Cortex of kidney (tissue), 1 donor: ENCODE measurements around the gene CA10.

Source experiments
- DNase-seq: peaks from one replicate; lab custom pipeline; 2025; lab: John Stamatoyannopoulos, UW

Gene CA10

DNA sequence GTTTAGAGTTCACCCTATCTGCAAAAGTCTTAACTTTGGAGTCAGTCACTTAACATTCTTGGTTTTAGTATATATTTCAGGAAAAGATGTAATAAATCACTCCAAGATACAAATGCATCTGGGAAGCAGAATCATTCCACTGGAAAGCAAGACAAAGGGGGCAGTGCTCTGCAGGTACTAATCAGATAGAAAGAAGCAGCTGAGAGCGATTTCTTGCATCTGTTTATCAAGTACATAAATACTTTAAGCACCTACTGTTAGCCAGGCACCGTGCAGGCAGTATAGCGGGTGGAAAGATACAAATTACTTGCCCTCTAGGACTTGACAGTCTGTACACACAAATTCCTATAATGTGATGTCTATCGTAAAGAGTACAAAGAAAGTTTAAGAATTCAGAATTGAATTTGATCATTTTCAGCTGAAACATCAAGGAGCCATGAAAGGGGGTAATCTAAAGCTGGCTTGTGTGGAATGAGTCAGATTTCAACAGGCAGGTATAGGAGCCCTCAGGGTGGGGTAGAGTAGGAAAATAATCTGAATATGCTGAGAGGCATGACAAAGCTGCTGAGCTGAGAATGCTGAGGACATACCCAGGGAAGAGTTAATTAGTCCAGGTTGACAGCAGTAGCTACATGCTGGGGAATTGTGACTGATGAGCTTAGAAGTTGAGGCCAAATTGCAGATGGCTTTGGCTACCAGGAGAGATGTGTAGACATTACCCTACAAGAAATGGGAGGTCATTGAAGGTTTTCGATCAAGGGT lies 110.2 kb downstream of the CA10 start:
- no peak for DNase-seq

DNA sequence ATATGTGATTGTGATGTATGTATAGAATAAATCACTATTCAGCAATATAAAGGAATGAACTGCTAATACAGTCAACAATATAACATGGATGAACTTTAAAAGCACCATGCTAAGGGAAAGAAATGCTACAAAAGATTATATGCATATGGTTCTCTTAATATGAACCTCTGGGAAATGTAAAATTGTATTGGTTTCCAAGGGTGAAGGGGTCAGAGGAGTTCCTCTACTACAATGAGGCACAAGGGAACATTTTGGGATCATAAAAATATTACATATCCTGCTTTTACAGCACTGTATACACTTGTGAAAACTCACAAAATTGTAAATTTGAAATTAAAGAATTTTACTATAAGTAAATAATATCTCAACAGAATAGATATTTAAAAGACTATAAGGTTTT lies 111.4 kb downstream of the CA10 start:
- DNase-seq = no peak

DNA sequence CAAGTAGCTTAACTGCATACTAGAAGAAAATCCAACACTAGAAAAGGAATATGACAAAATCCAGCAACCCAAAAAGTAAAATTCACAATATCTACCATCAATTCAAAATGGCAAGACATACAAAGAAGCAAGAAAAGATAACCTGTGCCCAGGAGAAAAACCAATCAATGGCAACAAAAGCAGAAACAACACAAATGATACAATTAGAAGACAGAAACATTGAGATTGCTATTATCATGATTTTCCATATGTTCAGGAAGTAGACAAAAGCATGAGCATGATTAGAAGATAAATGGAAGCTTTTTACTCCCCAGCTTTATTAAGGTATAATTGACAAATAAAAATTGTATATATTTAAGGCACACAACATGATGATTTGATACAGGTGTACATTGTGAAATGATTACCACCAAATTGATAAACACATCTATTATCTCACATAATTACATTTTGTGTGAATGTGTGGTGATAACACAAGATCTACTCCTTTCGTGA lies 117.3 kb downstream of the CA10 start:
- no peak for DNase-seq

DNA sequence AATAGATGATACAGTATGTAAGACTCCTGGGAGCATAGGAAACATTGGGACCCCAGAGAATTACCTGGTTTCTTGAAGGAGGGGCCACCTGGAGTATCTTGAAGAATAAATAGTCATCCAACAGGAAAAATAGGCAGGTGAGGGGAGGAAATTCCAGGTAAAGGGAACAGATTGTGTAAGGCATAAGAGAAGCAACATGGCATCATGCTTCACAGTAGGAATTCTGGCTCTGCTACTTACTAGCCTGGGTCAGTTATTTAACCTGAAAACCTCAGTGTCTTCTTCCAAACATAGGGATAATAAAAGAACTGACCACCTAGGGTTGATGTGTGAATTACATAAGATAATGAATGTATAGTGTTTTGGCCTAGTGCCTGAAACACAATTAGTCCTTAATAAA lies 122.1 kb downstream of the CA10 start:
- DNase-seq = no peak

DNA sequence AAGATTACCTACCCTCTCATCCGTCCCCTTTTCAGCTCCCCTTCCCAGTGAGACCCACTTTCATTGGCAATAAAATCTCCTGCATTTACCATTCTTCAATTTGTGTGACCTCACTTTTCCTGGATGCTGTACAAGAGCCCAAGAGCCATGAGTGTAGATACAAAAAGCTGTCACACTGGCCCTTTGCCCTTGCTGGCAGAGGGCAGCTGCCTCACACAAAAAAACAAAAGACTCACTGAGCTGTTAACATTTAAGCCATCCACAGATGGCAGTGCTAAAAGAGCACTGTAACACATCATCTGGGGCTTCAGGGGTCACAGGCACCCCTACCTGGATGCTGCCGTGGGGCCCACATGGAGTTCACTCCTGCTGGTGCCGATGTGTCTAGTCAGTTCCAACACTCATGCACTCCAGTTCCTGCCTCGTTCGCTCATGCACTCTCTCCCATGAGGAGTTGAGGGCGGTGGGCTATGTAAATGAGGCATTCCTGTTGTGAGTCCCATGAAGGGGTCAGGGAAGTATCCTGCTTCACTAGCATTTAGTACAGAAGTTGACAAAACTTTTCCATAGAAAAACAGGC lies 123.1 kb downstream of the CA10 start:
- no peak for DNase-seq

DNA sequence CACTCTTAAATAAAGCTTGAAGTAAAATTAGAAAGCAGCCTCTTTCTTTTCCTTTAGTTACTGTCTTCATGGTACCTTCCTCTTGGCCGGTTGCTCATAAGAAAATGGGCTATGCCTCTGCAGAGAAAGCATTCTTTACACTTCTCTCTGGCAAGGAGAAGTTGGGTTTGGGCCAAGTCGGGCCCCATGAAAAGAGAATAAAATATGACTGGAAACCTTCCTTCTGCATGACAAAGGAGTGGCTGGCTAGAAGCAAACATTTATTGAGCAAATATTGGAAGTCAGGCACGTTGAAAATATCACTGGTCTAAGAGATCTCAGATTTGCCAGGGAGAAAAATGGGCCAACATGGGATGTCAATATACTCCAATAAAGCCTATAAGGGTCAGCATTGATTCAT lies 126.1 kb downstream of the CA10 start:
- DNase-seq = no peak

DNA sequence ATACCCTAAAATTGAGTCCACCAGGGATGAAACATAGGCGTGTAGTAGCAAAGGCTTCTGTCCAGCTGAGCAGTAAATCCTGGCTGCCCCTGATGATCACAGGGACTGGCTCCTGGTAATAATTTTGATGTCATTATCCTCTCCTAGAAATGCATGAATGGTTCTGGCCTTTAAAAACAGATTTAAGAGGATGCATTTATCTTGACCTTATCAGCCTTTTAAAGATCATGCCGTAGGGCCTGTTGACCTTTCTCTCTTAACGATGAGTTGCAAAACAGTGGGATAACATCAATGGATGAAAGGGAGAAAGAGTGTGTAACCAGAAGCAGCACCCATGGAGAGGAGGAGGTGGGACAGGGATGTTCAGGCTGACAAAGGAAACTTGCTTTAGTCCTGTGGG lies 128.5 kb downstream of the CA10 start:
- DNase-seq = no peak

DNA sequence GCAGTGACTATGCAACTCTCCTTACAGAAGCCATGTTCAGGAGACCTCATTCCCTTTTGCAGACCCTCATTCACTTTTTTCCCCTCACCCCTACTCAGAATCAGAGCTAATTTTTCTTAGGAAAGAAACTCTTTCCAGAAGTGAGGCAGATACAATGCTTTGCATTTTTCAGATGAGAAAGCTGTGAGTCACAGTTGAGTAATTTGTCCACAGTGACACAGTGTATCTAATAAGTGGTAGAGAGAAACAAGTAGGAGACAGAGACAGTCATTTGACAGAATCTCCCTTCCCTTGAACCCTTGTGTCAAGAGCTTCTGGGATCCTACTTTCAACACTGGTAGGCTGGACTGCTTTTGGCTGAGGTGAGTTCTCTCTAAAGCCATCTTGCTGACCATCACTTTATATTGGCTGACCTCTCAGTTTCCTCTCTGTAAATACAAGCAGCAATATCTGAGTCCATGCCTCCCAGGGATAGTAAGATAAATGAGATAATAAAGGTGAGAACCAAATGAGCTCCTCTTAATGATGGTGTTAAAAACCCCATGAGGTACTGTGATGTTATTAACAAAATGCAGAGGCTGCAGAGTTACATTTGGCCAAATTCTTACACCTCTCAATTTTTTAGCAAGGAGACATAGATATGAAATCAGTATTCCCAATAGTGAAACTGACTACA lies 130.8 kb downstream of the CA10 start:
- no peak for DNase-seq

DNA sequence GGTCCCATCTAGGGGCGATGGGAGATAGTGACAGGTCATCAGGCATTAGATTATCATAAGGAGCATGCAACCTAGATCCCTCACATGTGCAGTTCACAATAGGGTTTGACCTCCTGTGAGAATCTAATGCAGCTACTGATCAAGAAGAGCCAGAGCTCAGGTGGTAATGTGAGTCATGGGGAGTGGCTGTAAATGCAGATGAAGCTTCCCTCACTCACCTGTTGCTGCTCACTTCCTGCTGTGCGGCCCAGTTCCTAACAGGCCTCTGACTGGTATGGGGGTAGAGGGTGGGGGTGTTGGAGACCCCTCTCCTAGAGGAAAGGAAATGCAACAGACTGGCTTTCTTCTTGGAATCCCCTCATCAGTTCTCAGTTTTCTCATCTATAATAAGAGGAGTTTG lies 131.4 kb downstream of the CA10 start:
- no peak for DNase-seq

DNA sequence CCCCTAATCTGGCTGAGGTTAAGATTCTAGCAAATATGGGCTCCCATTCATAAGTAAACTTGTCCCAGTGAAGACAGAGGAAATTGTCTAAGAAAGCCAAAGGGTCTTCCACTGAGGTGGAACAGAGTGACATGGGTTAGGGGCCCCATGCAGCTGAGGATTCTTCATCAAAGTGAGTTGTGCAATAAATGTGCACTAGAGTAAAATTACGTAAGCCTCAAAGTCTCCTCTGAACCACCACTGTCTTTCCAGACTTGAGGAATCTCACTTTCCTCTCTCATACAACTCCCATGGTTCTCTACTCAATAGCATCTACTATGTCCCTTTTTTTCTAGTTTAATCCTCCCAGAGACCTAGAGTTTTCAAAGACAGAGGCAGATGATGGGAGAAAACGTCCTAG lies 132.4 kb downstream of the CA10 start:
- DNase-seq = no peak

DNA sequence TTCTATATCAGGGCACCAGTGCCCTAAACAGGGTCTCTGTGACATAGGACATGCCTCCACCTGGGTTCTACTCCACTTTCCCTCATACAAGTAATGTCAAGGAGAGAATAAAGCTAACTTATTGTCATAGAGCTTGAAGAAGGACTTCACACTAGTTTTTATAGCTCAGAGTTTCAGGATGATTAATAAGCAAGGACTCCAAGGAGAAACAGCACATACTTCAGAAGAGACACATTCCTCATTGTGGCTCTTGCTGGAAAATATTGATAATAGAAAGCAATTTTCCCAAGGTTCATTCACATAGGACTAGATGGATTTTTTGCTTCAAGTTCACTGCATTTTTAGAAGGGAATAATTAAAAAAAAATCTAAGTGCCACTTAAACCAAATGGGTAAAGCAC lies 133.3 kb downstream of the CA10 start:
- no peak for DNase-seq

DNA sequence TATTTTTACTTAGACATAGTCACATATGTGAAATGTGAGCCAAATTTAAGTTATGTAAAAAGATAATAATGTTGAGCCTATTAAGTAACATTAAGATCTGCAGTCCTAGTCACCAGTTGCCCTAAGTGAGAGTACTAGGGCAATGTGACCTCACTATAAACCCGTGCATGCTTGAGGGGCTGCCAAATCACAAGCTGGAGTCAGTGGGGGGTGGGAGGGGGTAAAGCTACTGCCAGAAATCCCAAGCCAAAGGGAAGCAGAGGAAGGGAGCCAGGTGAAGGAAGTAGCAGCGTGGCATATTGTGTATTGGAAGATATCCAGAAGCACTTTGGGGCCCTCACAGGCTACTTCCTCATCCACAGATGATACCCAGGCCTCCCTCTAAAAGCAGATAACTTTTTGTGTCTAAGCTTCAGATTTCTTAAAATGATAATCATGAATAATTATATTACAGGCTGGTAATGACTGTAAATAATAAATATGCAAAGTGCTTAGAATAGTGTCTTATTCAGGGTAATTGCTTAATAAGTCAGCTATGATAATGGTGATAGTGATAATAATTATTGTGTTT lies 134.1 kb downstream of the CA10 start:
- DNase-seq = no peak

DNA sequence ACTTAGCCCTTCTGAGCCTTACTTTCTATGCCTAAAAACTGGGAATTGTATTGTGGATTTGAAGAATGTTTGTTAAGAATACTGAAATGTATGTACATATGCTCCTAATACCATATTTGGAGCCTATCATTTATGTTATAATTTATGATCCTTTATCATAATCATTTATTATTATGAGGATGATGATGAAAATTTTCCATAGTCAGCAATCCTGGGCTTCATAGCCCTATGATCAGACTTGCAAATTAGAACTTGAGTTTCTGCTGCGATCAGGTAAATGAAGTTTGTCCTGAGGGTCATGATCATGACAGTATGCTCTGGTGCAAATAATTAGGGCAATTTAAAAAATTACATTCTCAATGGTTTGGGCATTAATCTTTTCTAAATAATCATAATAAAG lies 147.4 kb downstream of the CA10 start:
- DNase-seq = no peak

DNA sequence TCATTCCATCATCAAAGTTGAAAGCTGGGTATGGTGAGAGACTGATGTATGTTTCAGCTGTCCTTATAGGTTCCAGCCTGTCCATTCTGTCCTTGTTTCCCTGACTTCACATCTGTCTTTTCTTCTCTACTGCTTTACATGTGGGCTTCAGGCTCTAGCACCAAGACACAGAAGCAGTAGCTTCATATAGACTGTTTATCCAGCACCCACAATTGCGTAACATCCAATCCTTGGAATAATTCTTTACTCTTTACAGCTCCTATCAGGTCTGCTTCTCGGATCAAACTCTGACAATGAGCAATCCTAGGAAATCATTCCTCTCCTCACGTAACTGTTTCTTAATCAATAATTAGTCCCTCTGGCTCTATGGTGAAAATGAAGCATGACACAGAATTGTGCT lies 158.9 kb downstream of the CA10 start:
- DNase-seq = no peak

DNA sequence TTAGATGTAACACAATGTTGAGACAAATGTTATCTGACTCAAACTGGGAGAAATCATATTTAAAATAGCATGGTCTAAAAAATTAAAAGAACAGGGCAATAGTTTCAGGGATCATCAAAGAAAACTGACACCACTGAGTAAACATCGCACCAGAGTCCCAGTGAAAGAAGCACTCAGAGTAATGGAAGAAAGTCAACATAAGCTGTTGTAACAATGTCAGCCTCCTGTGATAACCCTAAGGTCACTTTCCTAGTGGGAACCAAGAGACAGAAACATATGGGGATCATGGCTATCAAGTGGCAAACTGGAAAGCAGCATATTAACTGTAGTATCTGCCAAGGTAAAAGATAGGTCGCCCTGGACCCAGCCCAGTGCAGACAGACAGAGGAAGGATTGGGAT lies 160.8 kb downstream of the CA10 start:
- no peak for DNase-seq

DNA sequence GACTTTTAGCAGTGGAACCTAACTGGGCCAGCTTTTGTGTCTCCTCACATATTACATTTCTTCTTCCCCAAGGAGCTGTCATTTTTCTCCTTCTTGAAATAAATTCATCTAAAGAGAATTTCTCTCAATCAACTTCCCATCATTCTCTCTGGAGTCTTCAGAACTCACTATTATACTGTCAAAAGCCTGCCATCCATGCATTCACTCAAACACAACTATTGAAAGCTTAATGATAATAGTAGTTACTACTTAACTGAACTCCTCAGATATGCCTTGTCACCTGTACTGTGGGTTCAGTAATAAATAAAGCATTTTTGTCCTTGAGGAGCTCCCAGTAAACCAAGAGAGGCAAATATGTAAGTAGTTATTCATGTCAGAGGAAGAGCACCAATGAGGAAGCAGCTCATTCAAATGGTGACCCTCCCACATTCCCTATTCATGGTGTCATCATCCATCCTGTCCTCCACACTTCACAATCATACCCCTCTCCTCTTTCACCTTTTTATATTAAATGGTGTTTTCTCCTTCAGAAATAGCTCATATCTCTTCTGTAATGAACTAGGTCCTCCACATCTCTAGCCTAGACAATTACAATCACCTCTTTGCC lies 162.6 kb downstream of the CA10 start:
- no peak for DNase-seq

DNA sequence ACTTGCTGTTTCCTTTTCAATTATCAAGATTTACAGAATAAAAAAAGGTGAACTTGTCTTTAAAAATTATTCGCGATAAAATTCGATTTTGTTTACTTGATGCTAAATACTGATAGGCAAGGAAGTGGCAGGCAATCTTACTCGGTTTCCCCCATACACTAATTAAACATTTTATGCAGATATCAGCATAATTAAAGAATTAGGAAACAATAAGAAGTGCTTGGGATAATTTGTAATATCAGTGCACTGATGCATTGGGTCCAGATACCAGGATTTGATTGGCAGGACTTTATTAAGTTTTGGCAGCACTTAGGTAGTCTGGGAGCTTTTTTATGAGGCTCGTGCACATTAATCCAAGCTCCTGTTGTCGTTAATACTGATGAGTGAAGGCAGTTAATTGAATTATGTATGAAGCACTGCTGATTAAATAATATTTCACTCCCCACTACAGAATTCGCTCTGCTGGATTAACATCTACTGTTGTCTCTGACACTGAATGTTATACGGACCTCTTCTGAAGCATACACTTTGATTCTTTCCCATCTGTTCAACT lies 165.6 kb downstream of the CA10 start:
- no peak for DNase-seq

DNA sequence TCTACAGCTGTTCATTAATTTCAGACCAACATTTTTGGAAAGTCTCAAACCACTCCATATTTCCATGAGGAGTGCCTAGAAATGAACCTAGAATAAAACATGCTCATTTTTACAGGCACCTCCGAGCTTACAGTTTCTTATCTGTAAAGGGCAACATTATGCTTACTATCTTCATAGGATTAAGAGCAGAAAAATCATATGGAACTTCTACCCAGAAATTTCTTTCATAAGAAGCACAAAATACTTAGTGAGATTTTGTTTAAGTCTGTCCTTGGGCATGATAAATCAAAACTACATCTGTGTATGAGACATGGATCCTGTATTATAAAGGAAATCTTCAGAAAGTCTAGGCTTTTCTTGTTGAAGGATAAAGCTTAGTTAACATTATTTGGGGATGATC lies 187.4 kb downstream of the CA10 start:
- DNase-seq = no peak

DNA sequence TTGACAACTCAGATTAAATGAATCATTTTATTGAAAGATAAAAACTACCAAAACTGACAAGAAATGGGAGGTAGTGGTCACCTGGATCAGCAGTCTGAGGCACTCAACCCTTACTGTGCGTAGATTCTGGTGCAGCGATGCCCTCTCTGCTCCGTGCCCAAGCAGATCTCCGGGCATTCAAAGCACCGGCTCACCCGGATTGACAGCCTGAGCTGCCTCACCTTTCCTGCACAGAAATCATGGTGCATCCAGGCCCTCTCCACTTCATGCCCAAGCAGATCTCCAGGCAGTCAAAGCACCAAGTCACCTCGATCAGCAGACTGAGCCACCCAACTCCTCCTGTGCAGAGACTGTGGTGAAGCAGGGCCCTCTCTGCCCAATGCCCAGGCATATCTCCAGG lies 196.8 kb downstream of the CA10 start:
- no peak for DNase-seq

DNA sequence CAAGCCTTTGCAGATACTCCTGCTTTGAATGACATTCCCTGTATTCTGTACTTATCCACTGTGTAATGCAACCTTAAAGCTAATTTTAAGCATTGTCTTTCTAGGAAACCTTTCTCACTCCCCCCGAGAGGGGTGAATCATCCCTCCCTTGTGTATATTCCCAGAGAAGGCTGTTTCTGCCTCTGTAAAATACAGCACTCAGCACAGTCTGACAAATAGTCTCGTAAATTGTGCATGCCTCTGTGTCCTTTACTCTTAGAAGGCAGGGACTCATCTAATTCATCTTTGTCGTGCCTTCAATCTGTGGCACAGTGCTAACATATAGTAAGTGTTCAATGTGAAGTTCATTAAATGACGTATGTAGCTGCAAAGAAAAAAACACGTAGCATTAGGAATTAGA lies 200.7 kb downstream of the CA10 start:
- DNase-seq = no peak

DNA sequence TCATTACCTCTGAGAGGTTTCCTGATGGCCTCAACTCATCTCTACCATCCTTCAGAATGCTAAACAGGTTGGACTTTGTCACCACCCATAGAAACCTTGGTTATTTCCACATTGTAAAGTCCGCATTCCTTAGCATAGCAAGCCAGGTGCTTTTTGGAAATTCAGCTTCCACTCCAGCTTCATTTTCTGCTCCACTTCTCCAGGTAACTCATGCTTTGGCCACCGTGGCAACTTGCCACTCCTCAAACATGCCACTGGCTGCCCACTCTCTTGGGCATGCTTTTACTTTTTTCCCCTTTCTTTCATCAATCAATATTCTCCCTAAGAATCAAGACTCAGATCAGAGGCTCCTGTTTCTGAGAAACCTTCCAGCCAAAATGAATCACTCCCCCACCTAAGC lies 203.3 kb downstream of the CA10 start:
- DNase-seq = no peak

DNA sequence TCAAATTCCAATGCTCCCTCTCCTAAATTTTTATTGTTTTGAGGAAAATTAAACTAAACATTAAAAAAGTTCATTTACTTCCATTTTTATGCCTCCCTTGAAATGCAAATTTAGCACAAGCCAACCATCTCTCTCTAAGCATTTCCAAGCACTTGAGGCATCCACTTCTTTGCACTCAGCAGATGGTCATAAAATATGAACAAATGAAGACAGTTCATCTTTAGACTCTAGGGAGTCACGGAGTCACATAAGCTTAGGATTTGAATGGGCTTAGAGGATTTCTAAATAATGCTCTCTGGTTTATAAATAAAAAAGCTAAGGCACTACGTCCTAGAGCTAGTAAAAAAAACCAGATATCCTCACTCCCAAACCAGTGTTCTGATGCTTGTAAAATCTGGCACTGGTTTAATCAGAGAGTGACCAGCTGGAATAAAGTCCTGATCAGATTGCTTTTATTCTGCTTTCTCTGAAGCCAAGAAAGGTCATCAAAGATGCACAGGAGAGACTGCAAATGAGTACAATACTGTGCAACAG lies 204.2 kb downstream of the CA10 start:
- DNase-seq = no peak
